NCI-H128 (cell line): ENCODE measurements around the gene ABTB2.
"Not testable (repeated sequence)": the region's sequence is repeated elsewhere in the genome, so short reads cannot be mapped to it uniquely, and the experiment has no call there.

Experiments
- DNase-seq: peaks from one replicate; lab custom pipeline; 2025; ENCODE audit not compliant: unreplicated experiment; lab: John Stamatoyannopoulos, UW

The ABTB2 gene

GRCh38 chr11:34266090-34266912 is 91.5 kb downstream of the ABTB2 start:
- DNase-seq = no peak

- no peak for DNase-seq
Measured at GRCh38 chr11:34264303-34265110, 93.3 kb downstream of the ABTB2 start.

DNA sequence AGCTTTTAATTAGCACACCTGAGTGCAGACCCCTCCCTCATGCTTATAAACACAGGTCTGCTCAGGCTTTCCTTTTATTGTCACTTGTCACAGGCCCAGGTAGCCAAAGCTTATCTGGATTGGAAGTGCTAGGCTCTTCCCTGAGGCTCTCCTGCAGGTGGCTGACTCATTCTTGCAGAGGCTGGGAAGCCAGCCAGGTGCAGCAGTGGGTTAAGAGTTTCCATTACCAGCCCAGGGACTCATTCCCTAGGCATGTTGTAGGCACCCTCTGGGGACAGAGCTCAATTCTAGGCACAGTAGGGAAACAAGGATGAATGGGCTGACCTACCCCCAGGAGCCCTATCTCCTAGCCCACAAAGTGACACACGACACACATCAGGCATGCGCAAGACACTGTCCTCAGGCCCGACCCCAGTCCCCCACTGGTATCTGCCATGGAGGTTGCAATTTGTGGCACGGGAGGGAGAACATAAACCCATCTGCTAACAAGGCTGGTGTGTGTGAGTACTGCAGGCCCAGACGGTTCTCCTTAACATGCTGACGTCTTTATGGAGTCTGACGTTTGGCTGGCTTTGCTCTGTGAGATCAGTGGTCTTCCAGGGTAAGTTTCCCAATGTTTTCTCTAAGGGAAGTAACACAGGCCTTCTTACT is 94.2 kb downstream of the ABTB2 start:
- no peak for DNase-seq

- DNase-seq = no peak
Measured at GRCh38 chr11:34262531-34263081, 95.2 kb downstream of the ABTB2 start.

DNA sequence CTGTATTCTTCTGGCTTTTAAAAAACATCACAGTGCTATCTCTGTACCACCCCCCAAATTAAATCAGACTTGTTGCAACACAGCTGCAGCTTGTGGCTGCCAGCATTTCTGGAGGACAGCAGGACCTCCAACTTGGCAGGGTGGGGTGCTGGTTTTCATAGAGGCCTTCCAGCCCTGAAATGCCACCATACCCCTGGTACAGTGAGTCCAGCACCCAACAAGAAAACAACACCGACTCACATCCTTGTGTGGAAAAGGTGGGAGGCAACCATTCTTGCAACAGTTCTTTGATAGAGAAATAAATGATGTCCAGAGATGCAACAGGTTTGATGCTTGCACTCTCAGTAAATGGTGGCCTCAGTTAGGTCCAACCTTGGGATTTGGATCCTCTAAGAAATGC is 96.0 kb downstream of the ABTB2 start:
- DNase-seq = no peak

GRCh38 chr11:34261095-34261494 is 96.7 kb downstream of the ABTB2 start:
- no peak for DNase-seq

- DNase-seq = no peak
Measured at GRCh38 chr11:34260072-34260575, 97.7 kb downstream of the ABTB2 start.

DNA sequence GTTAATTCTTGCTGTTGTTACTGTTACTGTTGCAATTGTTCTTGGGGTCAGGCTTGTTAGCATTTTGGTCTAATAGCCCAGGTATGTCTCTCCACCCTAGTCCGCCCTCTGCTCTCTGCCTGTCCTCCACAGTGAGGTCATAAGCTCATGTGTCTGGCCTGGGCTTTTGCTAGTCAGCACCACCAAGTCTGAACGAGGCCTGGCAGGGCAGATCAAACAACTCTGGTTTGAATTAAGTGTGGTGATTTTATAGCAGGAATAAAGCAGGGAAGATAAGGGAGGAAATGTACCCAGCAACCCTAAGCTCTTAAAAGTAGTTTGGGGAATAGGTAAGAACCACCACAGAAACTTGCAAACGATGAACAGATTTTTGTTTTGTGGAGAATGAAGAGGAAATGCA is 98.7 kb downstream of the ABTB2 start:
- DNase-seq = no peak

- no peak for DNase-seq
Measured at GRCh38 chr11:34256626-34257025, 101.2 kb downstream of the ABTB2 start.

DNA sequence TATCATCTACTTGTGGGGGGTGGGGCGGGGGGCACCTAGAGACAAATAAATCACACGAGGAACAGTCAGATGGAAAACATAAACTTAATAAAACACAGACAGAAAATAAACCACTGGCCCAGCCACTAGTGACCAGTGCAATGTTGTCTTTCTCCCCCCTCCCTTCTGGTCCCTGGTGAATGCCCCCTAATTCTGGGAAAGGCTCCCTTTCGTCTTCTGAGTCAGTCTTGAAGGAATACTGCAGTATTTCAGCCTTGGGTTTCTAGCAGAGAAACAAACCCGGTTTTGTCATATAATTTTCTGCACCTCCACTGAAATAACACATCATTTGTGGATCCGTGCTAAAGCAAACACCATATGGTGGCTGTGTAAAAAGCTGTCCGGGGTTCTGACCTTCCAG is 101.7 kb downstream of the ABTB2 start:
- no peak for DNase-seq

- no peak for DNase-seq
Measured at GRCh38 chr11:34255101-34255500, 102.7 kb downstream of the ABTB2 start.

DNA sequence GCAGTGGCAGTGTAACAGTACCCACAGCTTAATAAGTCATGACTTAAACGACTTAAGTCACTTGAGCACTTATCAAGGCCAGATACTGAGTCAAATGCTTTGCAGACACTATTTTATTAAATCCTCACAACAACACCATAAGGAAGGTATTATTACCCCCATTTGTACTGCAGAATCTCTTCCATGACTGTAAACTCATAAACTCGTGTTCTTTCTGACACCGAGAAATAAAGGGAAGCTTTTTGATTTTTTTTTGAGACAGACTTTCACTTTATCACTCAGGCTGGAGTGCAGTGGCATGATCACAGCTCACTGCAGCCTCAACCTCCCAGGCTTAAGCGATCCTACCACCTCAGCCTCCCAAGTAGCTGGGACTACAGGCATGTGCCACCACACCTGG is 103.8 kb downstream of the ABTB2 start:
- DNase-seq = no peak

DNA sequence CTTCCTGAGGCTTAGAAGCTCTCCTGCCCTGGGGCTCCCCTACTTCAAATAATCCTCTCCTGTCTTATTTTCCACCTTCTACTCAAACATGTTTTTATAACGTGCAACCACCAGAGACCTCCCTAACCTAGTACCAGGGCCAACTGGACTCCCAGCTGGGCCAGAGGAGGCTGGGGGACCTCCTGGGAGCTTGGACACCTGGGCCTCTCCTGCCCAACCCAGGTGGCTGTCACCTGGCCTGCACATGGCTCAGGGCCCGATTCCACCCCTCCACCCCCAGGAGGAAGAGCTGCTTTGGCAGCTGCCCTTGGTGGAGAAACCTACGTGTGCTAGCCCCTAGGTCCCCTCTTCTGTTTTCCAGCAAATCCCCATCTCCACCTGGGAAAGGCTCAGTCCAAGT is 105.2 kb downstream of the ABTB2 start:
- DNase-seq = no peak

DNA sequence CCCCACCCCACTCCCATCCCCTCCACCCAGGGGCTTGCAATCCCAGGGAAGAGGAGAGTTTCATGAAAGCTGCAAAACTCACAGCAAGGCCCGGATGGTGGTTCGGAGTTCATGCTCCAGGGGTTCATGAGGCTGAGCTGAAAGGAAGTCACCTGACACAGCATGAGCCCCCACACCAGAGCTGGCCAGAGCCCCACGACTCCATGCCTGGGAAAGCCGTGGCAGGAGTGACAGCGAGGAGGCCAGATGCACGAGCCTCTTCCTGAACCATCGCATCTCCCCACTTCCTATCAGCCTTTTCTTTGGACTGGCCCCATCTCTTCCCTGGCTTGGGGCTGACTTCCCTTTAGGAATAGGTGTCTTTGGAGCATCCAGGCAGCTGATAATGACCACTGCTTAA is 105.8 kb downstream of the ABTB2 start:
- no peak for DNase-seq

GRCh38 chr11:34251589-34251980 is 106.2 kb downstream of the ABTB2 start:
- DNase-seq = no peak

DNA sequence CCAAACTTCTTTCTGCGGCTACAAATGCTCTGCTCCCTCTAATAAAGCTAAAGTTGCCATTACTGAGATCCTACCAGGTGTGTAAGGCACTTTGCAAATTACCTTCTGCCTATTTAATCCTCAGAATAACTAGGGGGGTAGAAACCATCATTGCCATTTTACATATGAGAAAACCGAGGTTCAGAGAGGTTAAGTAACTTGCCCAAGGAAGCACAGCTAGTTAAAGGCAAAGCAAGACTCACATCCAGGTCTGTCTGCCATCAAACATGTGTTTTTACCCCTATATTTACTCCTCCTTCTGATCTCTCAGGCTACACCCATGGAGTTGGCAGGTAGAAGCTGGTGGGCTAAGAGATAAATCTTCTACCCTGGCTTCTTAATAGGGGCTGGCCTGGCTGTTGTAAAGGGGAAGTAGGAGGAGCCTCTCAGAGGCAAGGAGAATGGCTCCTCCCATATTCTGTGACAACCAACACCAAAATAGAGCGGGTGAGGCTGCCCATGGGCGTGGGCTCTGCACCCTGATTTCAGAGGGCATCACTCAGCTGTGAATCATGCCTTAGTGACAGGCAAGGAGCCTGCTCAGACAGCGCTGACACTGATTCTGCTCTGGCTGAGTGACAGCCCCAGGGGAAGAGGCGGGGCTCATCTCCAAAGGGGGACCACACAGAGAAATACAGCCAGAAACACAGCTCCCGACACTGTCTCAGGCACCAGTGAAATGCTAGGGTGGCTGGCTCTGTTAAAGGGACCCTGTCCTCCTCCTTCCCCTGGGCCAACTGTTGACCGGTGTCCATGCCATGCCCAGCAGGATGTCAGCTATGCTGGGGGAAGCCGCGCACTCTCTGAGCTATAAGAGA is 106.8 kb downstream of the ABTB2 start:
- no peak for DNase-seq

DNA sequence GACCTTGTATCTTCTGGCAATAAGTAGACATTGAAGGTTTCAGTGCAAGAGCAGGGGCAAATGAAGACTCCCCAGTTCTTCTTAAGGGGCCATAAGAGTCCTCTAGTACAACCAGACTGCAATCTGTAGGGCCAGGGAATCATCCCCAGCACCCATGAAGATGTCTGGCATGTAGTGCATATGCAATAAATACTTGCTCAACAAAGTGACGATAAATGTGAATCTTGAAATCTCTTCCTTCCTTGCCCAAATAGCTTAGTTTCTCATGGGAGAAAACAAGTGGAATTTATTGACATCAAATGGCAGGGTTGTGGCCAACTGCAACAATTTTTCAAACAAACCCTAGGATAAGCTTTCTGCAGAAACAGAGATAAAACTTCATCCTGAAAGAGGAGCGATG is 107.6 kb downstream of the ABTB2 start:
- no peak for DNase-seq

DNA sequence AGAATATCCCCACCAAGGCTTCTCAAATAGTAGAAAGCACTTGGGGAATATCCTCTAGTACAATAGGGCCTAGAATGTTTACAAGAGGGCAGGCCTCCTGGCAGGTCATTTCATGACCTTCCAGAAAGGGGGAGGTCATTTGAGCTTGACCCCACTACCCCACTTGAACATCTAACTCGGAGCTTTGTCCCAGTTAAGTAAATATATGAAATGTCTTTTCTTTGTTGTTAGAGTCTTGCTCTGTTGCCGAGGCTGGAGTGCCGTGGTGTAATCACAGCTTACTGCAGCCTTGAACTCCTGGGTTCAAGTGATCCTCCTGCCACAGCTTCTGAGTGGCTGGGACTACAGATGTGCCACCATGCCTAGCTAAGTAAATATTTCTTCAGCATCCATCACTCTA is 108.4 kb downstream of the ABTB2 start:
- no peak for DNase-seq

DNA sequence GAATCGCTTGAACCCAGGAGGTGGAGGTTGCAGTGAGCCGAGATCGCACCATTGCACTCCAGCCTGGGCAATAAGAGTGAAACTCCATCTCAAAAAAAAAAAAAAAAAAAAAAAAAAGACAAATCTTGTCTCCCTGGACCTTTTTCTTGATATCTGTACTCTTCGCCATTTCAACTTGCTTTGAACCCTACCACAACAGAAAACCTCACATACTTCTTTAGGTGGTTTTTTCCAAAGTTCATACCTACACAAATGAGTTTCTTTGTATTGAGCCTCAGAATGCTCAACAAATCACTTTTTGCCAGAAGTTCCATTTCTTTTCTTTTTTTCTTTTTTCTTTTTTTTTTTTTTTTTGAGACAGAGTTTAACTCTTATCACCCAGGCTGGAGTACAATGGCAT is 111.3 kb downstream of the ABTB2 start:
- not testable (repeated sequence) for DNase-seq

DNA sequence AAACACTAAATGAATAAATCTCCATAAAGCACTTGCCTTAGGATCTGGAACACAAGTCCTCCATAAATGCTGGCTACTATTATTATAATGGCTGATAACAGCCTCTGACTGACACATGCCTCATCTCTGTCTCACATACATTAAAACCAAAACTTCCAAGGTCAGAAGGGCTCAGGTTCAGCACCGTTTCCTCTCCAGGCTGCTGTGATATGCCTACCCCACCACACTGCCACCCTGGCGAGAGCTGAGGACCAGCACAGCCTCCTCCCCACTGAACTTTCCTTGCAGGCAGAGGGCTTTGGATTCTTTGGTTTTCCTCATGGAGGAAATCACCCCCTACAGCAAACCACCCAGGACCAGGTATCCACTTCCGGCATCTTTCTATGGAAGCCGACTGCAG is 112.8 kb downstream of the ABTB2 start:
- no peak for DNase-seq
